Measurements from ENCODE around the gene PSMG4. TPM values are rescaled to one million over a fixed set of nuclear protein-coding genes. Genes with fewer than 3 reads are reported as not detected.

Gene PSMG4
- total RNA-seq, 3 donors from 2014 or later (not counting 1 experiment from before 2014, with no cell fraction given): 8.3 to 15.3 (median 11.3) TPM

DNA sequence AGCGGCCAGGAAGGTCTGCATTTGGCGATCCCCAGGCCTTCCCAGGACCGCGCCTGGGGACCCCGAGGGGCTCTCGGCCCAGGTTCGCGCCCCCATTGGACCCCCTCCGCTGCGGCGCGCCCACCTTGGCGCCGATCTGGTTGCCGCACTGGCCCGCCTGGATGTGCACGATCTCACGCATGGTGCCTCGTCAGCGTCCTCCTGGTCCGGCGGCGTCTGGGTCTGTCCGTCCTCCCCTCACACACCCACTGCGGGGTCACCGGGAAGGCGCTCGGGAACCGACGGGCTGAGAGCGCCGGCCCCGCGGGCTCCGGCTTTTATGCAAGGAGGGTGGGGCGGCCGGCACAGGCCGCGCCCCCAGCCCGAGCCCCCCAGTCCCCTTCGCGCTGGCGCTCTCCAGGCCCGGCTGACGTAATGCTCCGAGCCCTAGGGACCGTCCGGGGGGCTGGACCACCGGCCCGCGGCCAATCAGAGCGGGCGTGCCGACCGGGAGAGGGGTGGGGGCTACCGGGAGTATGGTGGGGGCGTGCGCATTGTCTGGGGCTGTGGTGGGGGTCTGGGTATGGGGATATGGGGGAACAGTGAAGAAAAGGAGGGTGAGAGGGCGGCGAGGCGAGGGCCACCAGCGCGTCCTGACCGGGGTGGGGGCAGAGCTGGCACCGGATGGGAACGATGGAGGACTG lies 31.2 kb upstream of the PSMG4 start, which contains the start of gene TUBB2B:
Gene TUBB2B, minus strand, starts transcription at position 291 of the 683 bp plus-strand sequence. Its CDS starts 110 bp downstream, at position 181.
- intact Hi-C loops (cut with micrococcal nuclease): no loop called here
- Mint-ChIP-seq H3K36me3 (no peaks in the 10 kb centered on the region), H3K4me1 (peaks cover 36 to 55% of the 10 kb centered on the region in 2 donors), H3K27me3 (ENCODE audit: low read depth in 2 of 2) (peaks cover 60 to 67% of the 10 kb centered on the region in 2 donors), H3K27ac (no peak within 1 kb of the TSS), H3K9me3 (no peaks in the 10 kb centered on the region), H3K4me3 (peak within 1 kb of the TSS; percentile 78)
- H3K4me3 ChIP-seq (ENCODE audit: low read length): peak within 1 kb of the TSS; percentile 13
- TF ChIP-seq CTCF (IDR thresholded peaks at IDR 0.05): no peak
- H3K9me3 ChIP-seq (ENCODE audit: control insufficient read depth, insufficient read depth, low read length): no peaks in the 10 kb centered on the region
- H3K27me3 ChIP-seq (ENCODE audit: control insufficient read depth, insufficient read depth, low read length): peaks cover 65% of the 10 kb centered on the region
- no peaks in the 10 kb centered on the region for H3K36me3 ChIP-seq (ENCODE audit: control insufficient read depth, insufficient read depth, low read length)
- 2% methylated on average over 66 of the region's 66 CpGs for WGBS (ENCODE audit: insufficient coverage)
- H3K27ac ChIP-seq (ENCODE audit: low read length): no peak within 1 kb of the TSS
- DNase-seq: peak in 1 of 2 donors; percentile 16
- ATAC-seq: no peak
- peaks cover 53% of the 10 kb centered on the region for H3K4me1 ChIP-seq (ENCODE audit: control insufficient read depth, insufficient read depth, low read length)

- peaks cover 66 to 74% of the 10 kb centered on the region in 2 donors for H3K27me3 Mint-ChIP-seq (ENCODE audit: low read depth in 2 of 2)
- H3K27ac Mint-ChIP-seq: no peak overlapping the region
- H3K9me3 ChIP-seq (ENCODE audit: control insufficient read depth, insufficient read depth, low read length): no peaks in the 10 kb centered on the region
- H3K4me1 Mint-ChIP-seq: peaks cover 36 to 56% of the 10 kb centered on the region in 2 donors
- H3K36me3 Mint-ChIP-seq: no peaks in the 10 kb centered on the region
- H3K4me3 ChIP-seq (ENCODE audit: low read length): peak overlapping the region; percentile 13
- TF ChIP-seq CTCF (IDR thresholded peaks at IDR 0.05): no peak
- WGBS (ENCODE audit: insufficient coverage): 3% methylated on average over 36 of the region's 38 CpGs
- H3K27ac ChIP-seq (ENCODE audit: low read length): no peak overlapping the region
- H3K9me3 Mint-ChIP-seq: no peaks in the 10 kb centered on the region
- peaks cover 53% of the 10 kb centered on the region for H3K4me1 ChIP-seq (ENCODE audit: control insufficient read depth, insufficient read depth, low read length)
- H3K4me3 Mint-ChIP-seq: peak overlapping the region; percentile 72
- peaks cover 70% of the 10 kb centered on the region for H3K27me3 ChIP-seq (ENCODE audit: control insufficient read depth, insufficient read depth, low read length)
- intact Hi-C loops (cut with micrococcal nuclease): no loop called here
- no peaks in the 10 kb centered on the region for H3K36me3 ChIP-seq (ENCODE audit: control insufficient read depth, insufficient read depth, low read length)
- peak in 1 of 3 donors; percentile 12 for ATAC-seq
- DNase-seq: peak in 1 of 2 donors; percentile 48
Observed at GRCh38 chr6:3228046-3228671, 30.6 kb upstream of the PSMG4 start.

- Histone ChIP-seq H3K4me3 (ENCODE audit: low read length) (peak overlapping the region; percentile 24), H3K27ac (ENCODE audit: low read length) (no peak overlapping the region), H3K9me3 (ENCODE audit: control insufficient read depth, insufficient read depth, low read length) (no peaks in the 10 kb centered on the region), H3K4me1 (ENCODE audit: control insufficient read depth, insufficient read depth, low read length) (peaks cover 53% of the 10 kb centered on the region), H3K36me3 (ENCODE audit: control insufficient read depth, insufficient read depth, low read length) (no peaks in the 10 kb centered on the region), H3K27me3 (ENCODE audit: control insufficient read depth, insufficient read depth, low read length) (peaks cover 75% of the 10 kb centered on the region)
- intact Hi-C loops (cut with micrococcal nuclease): no loop called here
- H3K4me1 Mint-ChIP-seq: peaks cover 36 to 56% of the 10 kb centered on the region in 2 donors
- TF ChIP-seq CTCF (IDR thresholded peaks at IDR 0.05): no peak
- no peaks in the 10 kb centered on the region for H3K9me3 Mint-ChIP-seq
- peak overlapping the region; percentile 84 for H3K4me3 Mint-ChIP-seq
- ATAC-seq (peak; percentile 49 to 63 (median 50)), DNase-seq (peak; percentile 36 to 63)
- 2% methylated on average over 62 of the region's 62 CpGs for WGBS (ENCODE audit: insufficient coverage)
- no peaks in the 10 kb centered on the region for H3K36me3 Mint-ChIP-seq
- H3K27ac Mint-ChIP-seq: peak overlapping the region; percentile 44 to 73
- peaks cover 70 to 76% of the 10 kb centered on the region in 2 donors for H3K27me3 Mint-ChIP-seq (ENCODE audit: low read depth in 2 of 2)
Observed at GRCh38 chr6:3228771-3229565, 29.8 kb upstream of the PSMG4 start.
